Karpas-422 (cell line): Measurements from ENCODE around the gene NAMPT. TPM values are rescaled to one million over a fixed set of nuclear protein-coding genes. Genes with fewer than 3 reads are reported as not detected.

Experiments
- DNase-seq: peaks from one replicate; pipeline ENCODE4 v3.0.0-alpha.2; 2015
- H2AFZ ChIP-seq: fragments of 200-600 bp; sonication (generic); 2 replicates; pipeline ENCODE4 v1.6.1; 2014; ENCODE audit warnings: antibody characterized with exemption, low read length, mixed read lengths
- H3K27ac ChIP-seq: fragments of 200-600 bp; sonication (generic); 2 replicates; pipeline ENCODE4 v1.5.1; 2014; ENCODE audit warnings: mild to moderate bottlenecking, low read length, moderate library complexity
- H3K27me3 ChIP-seq: fragments of 200-600 bp; sonication (generic); 2 replicates; pipeline ENCODE4 v1.6.1; 2014; ENCODE audit warnings: low read length, mixed read lengths
- H3K36me3 ChIP-seq: fragments of 200-600 bp; sonication (generic); 2 replicates; pipeline ENCODE4 v1.6.1; 2014; ENCODE audit warnings: low read length, mixed read lengths; ENCODE audit not compliant: insufficient read depth
- H3K4me1 ChIP-seq: fragments of 200-600 bp; sonication (generic); 2 replicates; pipeline ENCODE4 v1.6.1; 2014; ENCODE audit warnings: mild to moderate bottlenecking, low read length, mixed read lengths
- H3K4me2 ChIP-seq: fragments of 200-600 bp; sonication (generic); 2 replicates; pipeline ENCODE4 v1.6.1; 2014; ENCODE audit warnings: low read length, low read depth, mild to moderate bottlenecking; ENCODE audit not compliant: poor library complexity, severe bottlenecking
- H3K4me3 ChIP-seq: fragments of 200-600 bp; sonication (generic); 2 replicates; pipeline ENCODE4 v1.5.1; 2014; ENCODE audit warnings: mild to moderate bottlenecking, antibody characterized with exemption, low read length, mixed read lengths
- H3K79me2 ChIP-seq: fragments of 200-600 bp; sonication (generic); 2 replicates; pipeline ENCODE4 v1.6.1; 2014; ENCODE audit warnings: mild to moderate bottlenecking, low read length, mixed read lengths
- H3K9ac ChIP-seq: fragments of 200-600 bp; sonication (generic); 2 replicates; pipeline ENCODE4 v1.6.0; 2014; ENCODE audit warnings: low read length
- H3K9me2 ChIP-seq: fragments of 200-600 bp; sonication (generic), shearing (Covaris generic); replicated peaks from 2 replicates; pipeline ENCODE4 v1.6.0; 2014; ENCODE audit warnings: mild to moderate bottlenecking, low read length, moderate library complexity; ENCODE audit not compliant: insufficient read depth
- H3K9me3 ChIP-seq: fragments of 300-700, 200-600 bp; sonication (generic); 2 replicates; pipeline ENCODE4 v1.6.1; 2014; ENCODE audit warnings: low read length, mixed read lengths
- H4K20me1 ChIP-seq: fragments of 200-600 bp; sonication (generic); 2 replicates; pipeline ENCODE4 v1.6.1; 2014; ENCODE audit warnings: mild to moderate bottlenecking, antibody characterized with exemption, low read length, low read depth; ENCODE audit not compliant: insufficient read depth
- total RNA-seq: library from RNA; depleted of rRNA; stranded (reverse); fragments of >200 nt; shearing (Covaris generic); gene quantifications from 2 replicates; pipeline ENCODE4 v1.2.3, GENCODE V29; 2014; ENCODE audit warnings: low replicate concordance

Gene NAMPT
- total RNA-seq, 1 experiment from 2014 or later: 87.4 TPM

GRCh38 chr7:106249488-106249887, 35.3 kb downstream of the NAMPT start:
- Histone ChIP-seq H3K9ac (no peak overlapping the region), H2AFZ (no peak overlapping the region), H3K4me3 (no peak overlapping the region), H3K9me3 (no peaks in the 10 kb centered on the region), H3K27me3 (no peaks in the 10 kb centered on the region), H3K4me1 (no peaks in the 10 kb centered on the region), H3K36me3 (peaks cover 65% of the 10 kb centered on the region), H3K9me2 (no peaks in the 10 kb centered on the region), H3K79me2 (no peaks in the 10 kb centered on the region), H3K27ac (no peak overlapping the region), H4K20me1 (no peaks in the 10 kb centered on the region), H3K4me2 (no peak overlapping the region)
- DNase-seq: no peak

- no peaks in the 10 kb centered on the region for H3K9me2 ChIP-seq
- no peaks in the 10 kb centered on the region for H3K27me3 ChIP-seq
- no peaks in the 10 kb centered on the region for H4K20me1 ChIP-seq
- no peak overlapping the region for H3K4me3 ChIP-seq
- H3K36me3 ChIP-seq: peaks cover 56% of the 10 kb centered on the region
- H3K4me1 ChIP-seq: no peaks in the 10 kb centered on the region
- H2AFZ ChIP-seq: no peak overlapping the region
- no peak for DNase-seq
- H3K9me3 ChIP-seq: no peaks in the 10 kb centered on the region
- H3K27ac ChIP-seq: no peak overlapping the region
- H3K79me2 ChIP-seq: no peaks in the 10 kb centered on the region
- no peak overlapping the region for H3K9ac ChIP-seq
- no peak overlapping the region for H3K4me2 ChIP-seq
Observed at GRCh38 chr7:106248600-106248999, 36.2 kb downstream of the NAMPT start.

- no peak overlapping the region for H2AFZ ChIP-seq
- no peak overlapping the region for H3K9ac ChIP-seq
- H3K36me3 ChIP-seq: peaks cover 48% of the 10 kb centered on the region
- no peaks in the 10 kb centered on the region for H3K27me3 ChIP-seq
- no peaks in the 10 kb centered on the region for H3K79me2 ChIP-seq
- no peaks in the 10 kb centered on the region for H3K4me1 ChIP-seq
- no peaks in the 10 kb centered on the region for H4K20me1 ChIP-seq
- no peak overlapping the region for H3K27ac ChIP-seq
- no peak overlapping the region for H3K4me2 ChIP-seq
- DNase-seq: no peak
- no peaks in the 10 kb centered on the region for H3K9me2 ChIP-seq
- no peaks in the 10 kb centered on the region for H3K9me3 ChIP-seq
- no peak overlapping the region for H3K4me3 ChIP-seq
Observed at GRCh38 chr7:106247841-106248240, 36.9 kb downstream of the NAMPT start.

- DNase-seq: no peak
- H3K27me3 ChIP-seq: no peaks in the 10 kb centered on the region
Observed at GRCh38 chr7:106246902-106247711, 37.7 kb downstream of the NAMPT start.

GRCh38 chr7:106243893-106244292, 40.9 kb downstream of the NAMPT start:
- Histone ChIP-seq H4K20me1 (no peaks in the 10 kb centered on the region), H3K9me3 (no peaks in the 10 kb centered on the region), H3K36me3 (peaks cover 20% of the 10 kb centered on the region), H3K4me3 (no peak overlapping the region), H3K9me2 (no peaks in the 10 kb centered on the region), H3K4me2 (no peak overlapping the region), H3K79me2 (no peaks in the 10 kb centered on the region), H3K9ac (no peak overlapping the region), H3K4me1 (no peaks in the 10 kb centered on the region), H3K27me3 (no peaks in the 10 kb centered on the region), H2AFZ (no peak overlapping the region), H3K27ac (no peak overlapping the region)
- no peak for DNase-seq

More at GRCh38 chr7:106246902-106247711, 37.7 kb downstream of the NAMPT start:
- Histone ChIP-seq H3K4me2 (no peak overlapping the region), H3K4me1 (no peaks in the 10 kb centered on the region), H3K9me3 (no peaks in the 10 kb centered on the region), H3K9ac (no peak overlapping the region), H4K20me1 (no peaks in the 10 kb centered on the region), H3K27ac (no peak overlapping the region), H3K79me2 (no peaks in the 10 kb centered on the region), H2AFZ (no peak overlapping the region), H3K9me2 (no peaks in the 10 kb centered on the region), H3K4me3 (no peak overlapping the region), H3K36me3 (peaks cover 41% of the 10 kb centered on the region)

GRCh38 chr7:106239406-106239805, 45.4 kb downstream of the NAMPT start:
- Histone ChIP-seq H3K9me2 (no peaks in the 10 kb centered on the region), H2AFZ (no peak overlapping the region)

GRCh38 chr7:106238830-106239229, 46.0 kb downstream of the NAMPT start:
- no peak overlapping the region for H3K4me3 ChIP-seq
- no peaks in the 10 kb centered on the region for H3K9me2 ChIP-seq
- no peak for DNase-seq
- H2AFZ ChIP-seq: no peak overlapping the region
- no peak overlapping the region for H3K27ac ChIP-seq
- no peaks in the 10 kb centered on the region for H3K4me1 ChIP-seq
- H3K9me3 ChIP-seq: no peaks in the 10 kb centered on the region
- no peaks in the 10 kb centered on the region for H3K27me3 ChIP-seq
- no peaks in the 10 kb centered on the region for H3K36me3 ChIP-seq
- H4K20me1 ChIP-seq: 0 out of 2 replicates have a peak, but pooled peaks cover 8% of the 10 kb centered on the region
- no peak overlapping the region for H3K4me2 ChIP-seq
- H3K79me2 ChIP-seq: no peaks in the 10 kb centered on the region
- no peak overlapping the region for H3K9ac ChIP-seq

More at GRCh38 chr7:106239406-106239805, 45.4 kb downstream of the NAMPT start:
- no peak for DNase-seq
- no peaks in the 10 kb centered on the region for H3K27me3 ChIP-seq
- H3K4me1 ChIP-seq: no peaks in the 10 kb centered on the region
- H3K4me2 ChIP-seq: no peak overlapping the region
- no peak overlapping the region for H3K27ac ChIP-seq
- no peak overlapping the region for H3K4me3 ChIP-seq
- H3K79me2 ChIP-seq: no peaks in the 10 kb centered on the region
- no peaks in the 10 kb centered on the region for H3K9me3 ChIP-seq
- 0 out of 2 replicates have a peak, but pooled peaks cover 8% of the 10 kb centered on the region for H4K20me1 ChIP-seq
- no peaks in the 10 kb centered on the region for H3K36me3 ChIP-seq
- no peak overlapping the region for H3K9ac ChIP-seq

GRCh38 chr7:106236065-106236464, 48.7 kb downstream of the NAMPT start:
- Histone ChIP-seq H3K27ac (no peak overlapping the region), H3K9me2 (no peaks in the 10 kb centered on the region), H3K9me3 (no peaks in the 10 kb centered on the region), H4K20me1 (0 out of 2 replicates have a peak, but pooled peaks cover 8% of the 10 kb centered on the region), H3K4me3 (no peak overlapping the region), H3K79me2 (no peaks in the 10 kb centered on the region), H3K4me1 (no peaks in the 10 kb centered on the region), H3K9ac (no peak overlapping the region), H3K27me3 (no peaks in the 10 kb centered on the region), H2AFZ (no peak overlapping the region), H3K4me2 (no peak overlapping the region), H3K36me3 (no peaks in the 10 kb centered on the region)
- no peak for DNase-seq
